Chondrocyte (in vitro differentiated cells): ENCODE measurements around the gene KCNC4. TPM values are rescaled to one million over a fixed set of nuclear protein-coding genes. Genes with fewer than 3 reads are reported as not detected.

Experiments
- DNase-seq: peaks from one replicate; pipeline ENCODE4 v3.0.0; 2021; ENCODE audit warnings: mixed read lengths, low spot score
- H3K27ac Mint-ChIP-seq: one replicate; pipeline ENCODE4 v1.8.0; 2021; ENCODE audit warnings: mild to moderate bottlenecking, moderate library complexity, mixed read lengths; ENCODE audit not compliant: unreplicated experiment
- H3K27me3 Mint-ChIP-seq: 2 replicates; pipeline ENCODE4 v1.8.0; 2021; ENCODE audit warnings: low read depth, mixed read lengths
- H3K36me3 Mint-ChIP-seq: 2 replicates; pipeline ENCODE4 v1.8.0; 2021; ENCODE audit warnings: low read depth, mixed read lengths
- H3K4me1 Mint-ChIP-seq: 2 replicates; pipeline ENCODE4 v1.8.0; 2021; ENCODE audit warnings: low read depth, mild to moderate bottlenecking, mixed read lengths
- H3K4me3 Mint-ChIP-seq: one replicate; pipeline ENCODE4 v1.8.0; 2021; ENCODE audit warnings: mild to moderate bottlenecking, moderate library complexity, mixed read lengths; ENCODE audit not compliant: unreplicated experiment
- H3K9me3 Mint-ChIP-seq: 2 replicates; pipeline ENCODE4 v1.8.0; 2021; ENCODE audit warnings: low read depth, mixed read lengths
- CTCF ChIP-seq: fragments of 200-600 bp; sonication (generic); IDR thresholded peaks from 2 replicates; pipeline ENCODE4 v1.5.0; 2021; ENCODE audit warnings: antibody characterized with exemption, mild to moderate bottlenecking, moderate library complexity
- total RNA-seq: library from RNA; stranded (reverse); gene quantifications from 3 replicates; pipeline ENCODE4 v1.2.1, GENCODE V29; 2021

KCNC4 gene
- total RNA-seq, 1 donor from 2014 or later: 2.7 TPM

GRCh38 chr1:110218739-110219138, 8.6 kb downstream of the KCNC4 start:
- no peaks in the 10 kb centered on the region for H3K4me1 Mint-ChIP-seq
- no peak for DNase-seq
- H3K36me3 Mint-ChIP-seq: no peaks in the 10 kb centered on the region
- peaks cover 6% of the 10 kb centered on the region for H3K27me3 Mint-ChIP-seq
- no peak overlapping the region for H3K27ac Mint-ChIP-seq
- H3K9me3 Mint-ChIP-seq: no peaks in the 10 kb centered on the region
- no peak for TF ChIP-seq CTCF
- H3K4me3 Mint-ChIP-seq: no peak overlapping the region

- no peak for DNase-seq
- Mint-ChIP-seq H3K27ac (no peak overlapping the region), H3K27me3 (peaks cover 4% of the 10 kb centered on the region), H3K4me3 (no peak overlapping the region), H3K9me3 (no peaks in the 10 kb centered on the region), H3K4me1 (no peaks in the 10 kb centered on the region), H3K36me3 (peaks cover 2% of the 10 kb centered on the region)
- TF ChIP-seq CTCF: no peak
Observed at GRCh38 chr1:110220324-110220723, 10.2 kb downstream of the KCNC4 start.

- H3K27me3 Mint-ChIP-seq: peaks cover 4% of the 10 kb centered on the region
- DNase-seq: no peak
- H3K27ac Mint-ChIP-seq: no peak overlapping the region
- peaks cover 2% of the 10 kb centered on the region for H3K36me3 Mint-ChIP-seq
- no peaks in the 10 kb centered on the region for H3K9me3 Mint-ChIP-seq
- no peak for TF ChIP-seq CTCF
- H3K4me1 Mint-ChIP-seq: no peaks in the 10 kb centered on the region
- no peak overlapping the region for H3K4me3 Mint-ChIP-seq
Observed at GRCh38 chr1:110221119-110221518, 11.0 kb downstream of the KCNC4 start.

GRCh38 chr1:110223127-110223526, 13.0 kb downstream of the KCNC4 start:
- Mint-ChIP-seq H3K27ac (no peak overlapping the region), H3K36me3 (peaks cover 2% of the 10 kb centered on the region), H3K4me1 (no peaks in the 10 kb centered on the region), H3K9me3 (no peaks in the 10 kb centered on the region), H3K27me3 (peaks cover 4% of the 10 kb centered on the region), H3K4me3 (no peak overlapping the region)
- no peak for TF ChIP-seq CTCF
- DNase-seq: no peak

- H3K4me1 Mint-ChIP-seq: no peaks in the 10 kb centered on the region
- H3K9me3 Mint-ChIP-seq: no peaks in the 10 kb centered on the region
- H3K27ac Mint-ChIP-seq: no peak overlapping the region
- no peak for TF ChIP-seq CTCF
- peaks cover 2% of the 10 kb centered on the region for H3K36me3 Mint-ChIP-seq
- peaks cover 4% of the 10 kb centered on the region for H3K27me3 Mint-ChIP-seq
- H3K4me3 Mint-ChIP-seq: no peak overlapping the region
- DNase-seq: no peak
Observed at GRCh38 chr1:110223581-110223980, 13.5 kb downstream of the KCNC4 start.
